GM19043 (cell line): Measurements from ENCODE around the gene TMEM150A.
"Not testable (repeated sequence)": the region's sequence is repeated elsewhere in the genome, so short reads cannot be mapped to it uniquely, and the experiment has no call there.

Experiments used
- ATAC-seq: cut with Tn5 transposase; IDR thresholded peaks from one replicate; pipeline ENCODE4 v1.9.1; 2021; ENCODE audit warnings: low read depth; ENCODE audit not compliant: unreplicated experiment

Gene TMEM150A

GRCh38 chr2:85602476-85603234, at the start of gene TMEM150A:
Gene TMEM150A (minus strand): TSS chr2:85602698. CDS start chr2:85601948, 750 bp downstream.
- peak; percentile 96 for ATAC-seq

- no peak for ATAC-seq
Measured at GRCh38 chr2:85652056-85652455, 49.6 kb upstream of the TMEM150A start.

- ATAC-seq = no peak
Measured at GRCh38 chr2:85651097-85651496, 48.6 kb upstream of the TMEM150A start.

- no peak for ATAC-seq
Measured at GRCh38 chr2:85650456-85650855, 48.0 kb upstream of the TMEM150A start.

- ATAC-seq = no peak
Measured at GRCh38 chr2:85649201-85650190, 47.0 kb upstream of the TMEM150A start.

GRCh38 chr2:85648619-85649018, 46.1 kb upstream of the TMEM150A start:
- no peak for ATAC-seq

GRCh38 chr2:85647823-85648526, 45.5 kb upstream of the TMEM150A start:
- no peak for ATAC-seq

- ATAC-seq = no peak
Measured at GRCh38 chr2:85646166-85646565, 43.7 kb upstream of the TMEM150A start.

- no peak for ATAC-seq
Measured at GRCh38 chr2:85644909-85645308, 42.4 kb upstream of the TMEM150A start.

GRCh38 chr2:85642725-85643124, 40.2 kb upstream of the TMEM150A start:
- no peak for ATAC-seq

GRCh38 chr2:85635636-85636035, 33.1 kb upstream of the TMEM150A start:
- ATAC-seq = no peak

- no peak for ATAC-seq
Measured at GRCh38 chr2:85635011-85635410, 32.5 kb upstream of the TMEM150A start.

- ATAC-seq = no peak
Measured at GRCh38 chr2:85631316-85631715, 28.8 kb upstream of the TMEM150A start.

- no peak for ATAC-seq
Measured at GRCh38 chr2:85628658-85629057, 26.2 kb upstream of the TMEM150A start.

GRCh38 chr2:85623991-85624390, 21.5 kb upstream of the TMEM150A start:
- no peak for ATAC-seq

GRCh38 chr2:85621338-85621737, 18.8 kb upstream of the TMEM150A start:
- no peak for ATAC-seq

GRCh38 chr2:85619617-85620016, 17.1 kb upstream of the TMEM150A start:
- ATAC-seq = no peak

- ATAC-seq = not testable (repeated sequence)
Measured at GRCh38 chr2:85617723-85618122, 15.2 kb upstream of the TMEM150A start.

GRCh38 chr2:85615413-85615728, 12.9 kb upstream of the TMEM150A start:
- ATAC-seq = no peak

GRCh38 chr2:85614757-85615156, 12.3 kb upstream of the TMEM150A start:
- not testable (repeated sequence) for ATAC-seq
